SK-N-SH treated with all-trans-retinoic acid at 6 μM for 48 hours (cell line): ENCODE results near the gene THSD4.

Source experiments
- CSDC2 ChIP-seq: fragments of 250-450 bp; sonication (Bioruptor Pico); IDR thresholded peaks from 2 replicates; pipeline ENCODE4 v1.5.0; 2020; ENCODE audit warnings: mild to moderate bottlenecking, moderate library complexity
- TF ChIP-seq, protein P1 (sequence below): fragments of 250-450 bp; sonication (Bioruptor Pico); IDR thresholded peaks from 2 replicates; pipeline ENCODE4 v1.5.1; 2021; ENCODE audit warnings: mild to moderate bottlenecking, moderate library complexity
- TF ChIP-seq, protein P2 (sequence below): fragments of 250-450 bp; sonication (Bioruptor Pico); IDR thresholded peaks from 2 replicates; pipeline ENCODE4 v1.8.0; 2020; ENCODE audit warnings: mild to moderate bottlenecking, moderate library complexity, borderline replicate concordance

DNA sequence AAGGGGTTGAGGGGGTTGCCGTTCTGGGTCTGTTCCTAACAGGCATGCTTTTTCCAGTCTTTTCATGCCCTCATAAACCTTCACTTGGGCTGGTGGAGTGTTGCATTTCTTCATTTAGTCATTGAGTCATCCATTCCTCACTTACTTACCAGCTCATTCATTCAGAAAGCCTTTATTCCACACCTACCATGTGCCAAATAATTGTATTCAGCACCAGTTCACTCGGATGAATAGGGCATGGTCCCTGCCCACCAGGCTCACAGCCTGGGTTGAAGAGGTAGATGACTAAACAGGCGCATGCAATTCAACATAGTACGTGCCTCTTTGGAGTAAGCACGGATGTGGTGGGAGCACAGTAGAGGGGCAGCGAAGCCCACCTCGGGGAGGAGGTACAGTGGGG, 35.1 kb upstream of the THSD4 start:
- TF ChIP-seq, protein P1, sequence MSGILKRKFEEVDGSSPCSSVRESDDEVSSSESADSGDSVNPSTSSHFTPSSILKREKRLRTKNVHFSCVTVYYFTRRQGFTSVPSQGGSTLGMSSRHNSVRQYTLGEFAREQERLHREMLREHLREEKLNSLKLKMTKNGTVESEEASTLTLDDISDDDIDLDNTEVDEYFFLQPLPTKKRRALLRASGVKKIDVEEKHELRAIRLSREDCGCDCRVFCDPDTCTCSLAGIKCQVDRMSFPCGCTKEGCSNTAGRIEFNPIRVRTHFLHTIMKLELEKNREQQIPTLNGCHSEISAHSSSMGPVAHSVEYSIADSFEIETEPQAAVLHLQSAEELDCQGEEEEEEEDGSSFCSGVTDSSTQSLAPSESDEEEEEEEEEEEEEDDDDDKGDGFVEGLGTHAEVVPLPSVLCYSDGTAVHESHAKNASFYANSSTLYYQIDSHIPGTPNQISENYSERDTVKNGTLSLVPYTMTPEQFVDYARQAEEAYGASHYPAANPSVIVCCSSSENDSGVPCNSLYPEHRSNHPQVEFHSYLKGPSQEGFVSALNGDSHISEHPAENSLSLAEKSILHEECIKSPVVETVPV (CRISPR knock-in tag), result no peak
- TF ChIP-seq, protein P2, sequence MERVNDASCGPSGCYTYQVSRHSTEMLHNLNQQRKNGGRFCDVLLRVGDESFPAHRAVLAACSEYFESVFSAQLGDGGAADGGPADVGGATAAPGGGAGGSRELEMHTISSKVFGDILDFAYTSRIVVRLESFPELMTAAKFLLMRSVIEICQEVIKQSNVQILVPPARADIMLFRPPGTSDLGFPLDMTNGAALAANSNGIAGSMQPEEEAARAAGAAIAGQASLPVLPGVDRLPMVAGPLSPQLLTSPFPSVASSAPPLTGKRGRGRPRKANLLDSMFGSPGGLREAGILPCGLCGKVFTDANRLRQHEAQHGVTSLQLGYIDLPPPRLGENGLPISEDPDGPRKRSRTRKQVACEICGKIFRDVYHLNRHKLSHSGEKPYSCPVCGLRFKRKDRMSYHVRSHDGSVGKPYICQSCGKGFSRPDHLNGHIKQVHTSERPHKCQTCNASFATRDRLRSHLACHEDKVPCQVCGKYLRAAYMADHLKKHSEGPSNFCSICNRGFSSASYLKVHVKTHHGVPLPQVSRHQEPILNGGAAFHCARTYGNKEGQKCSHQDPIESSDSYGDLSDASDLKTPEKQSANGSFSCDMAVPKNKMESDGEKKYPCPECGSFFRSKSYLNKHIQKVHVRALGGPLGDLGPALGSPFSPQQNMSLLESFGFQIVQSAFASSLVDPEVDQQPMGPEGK (CRISPR knock-in tag), result no peak
- TF ChIP-seq CSDC2 (CRISPR knock-in tag), result no peak
